Parathyroid adenoma (tissue), 2 donors: ENCODE measurements around the gene NDUFA8.

Experiments
- H2AFZ ChIP-seq: fragments of 300-600 bp; sonication (generic); one replicate; pipeline ENCODE4 v1.7.0; 2017; ENCODE audit warnings: antibody characterized with exemption, mild to moderate bottlenecking
- H3K27ac ChIP-seq: fragments of 300-600 bp; sonication (generic); one replicate; pipeline ENCODE4 v1.7.0; 2017
- H3K27me3 ChIP-seq: fragments of 300-600 bp; sonication (generic); one replicate; pipeline ENCODE4 v1.7.0; 2017; ENCODE audit warnings: low read length; ENCODE audit not compliant: control insufficient read depth, insufficient read depth
- H3K36me3 ChIP-seq: fragments of 300-600 bp; sonication (generic); one replicate; pipeline ENCODE4 v1.7.0; 2017; ENCODE audit warnings: low read length; ENCODE audit not compliant: control insufficient read depth, insufficient read depth
- H3K4me1 ChIP-seq: fragments of 300-600 bp; sonication (generic); one replicate; pipeline ENCODE4 v1.7.0; 2017; ENCODE audit warnings: control low read depth
- H3K4me2 ChIP-seq: fragments of 300-600 bp; sonication (generic); one replicate; pipeline ENCODE4 v1.7.0; 2017; ENCODE audit warnings: low read length
- H3K4me3 ChIP-seq: fragments of 300-600 bp; sonication (generic); one replicate; pipeline ENCODE4 v1.7.0; 2017; ENCODE audit warnings: low read depth, low read length
- H3K79me2 ChIP-seq: fragments of 300-600 bp; sonication (generic); one replicate; pipeline ENCODE4 v1.7.0; 2017; ENCODE audit warnings: control low read depth
- H3K9ac ChIP-seq: fragments of 300-600 bp; sonication (generic); one replicate; pipeline ENCODE4 v1.7.0; 2017; ENCODE audit warnings: mild to moderate bottlenecking
- H3K9me3 ChIP-seq: fragments of 300-600 bp; sonication (generic); one replicate; pipeline ENCODE4 v1.7.0; 2017; ENCODE audit warnings: low read length; ENCODE audit not compliant: control insufficient read depth
- TF ChIP-seq, protein P1 (sequence below): fragments of 300-600 bp; sonication (generic); IDR thresholded peaks from one replicate; pipeline ENCODE4 v1.7.0; 2017; ENCODE audit warnings: antibody characterized with exemption, mild to moderate bottlenecking
- donor health status: primary hyperparathyroidism.

NDUFA8 gene

DNA sequence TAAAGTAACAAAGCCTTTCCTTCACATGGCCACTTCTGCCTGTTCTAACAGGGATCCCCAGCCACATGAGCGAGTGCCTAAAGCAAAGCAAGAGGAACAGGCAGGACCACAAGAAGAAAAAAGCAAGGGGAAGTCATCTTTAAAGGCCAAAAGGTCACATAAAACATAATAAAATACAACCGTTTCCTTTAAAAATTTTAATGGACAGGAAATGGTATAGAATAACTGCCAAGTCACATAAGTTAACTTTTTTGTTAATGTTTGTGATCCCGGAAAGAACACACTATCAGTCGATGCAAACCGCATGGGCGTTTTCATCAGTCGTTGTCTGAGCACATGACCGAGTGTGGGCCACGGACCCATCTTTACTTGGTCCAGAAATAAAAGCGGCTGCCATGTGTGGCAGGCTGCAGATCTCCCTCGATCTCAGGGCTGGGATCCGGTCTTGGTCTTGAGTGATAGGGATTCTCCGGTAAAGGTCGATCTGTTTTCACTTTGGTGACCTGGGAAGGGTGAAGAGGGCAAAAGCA is 15.6 kb downstream of the NDUFA8 start:
- H3K79me2 ChIP-seq = no peaks in the 10 kb centered on the region
- no peaks in the 10 kb centered on the region for H3K27me3 ChIP-seq
- H3K9ac ChIP-seq = no peak overlapping the region
- H3K4me3 ChIP-seq = no peak overlapping the region
- no peak overlapping the region for H3K27ac ChIP-seq
- no peak overlapping the region for H2AFZ ChIP-seq
- H3K4me2 ChIP-seq = no peak overlapping the region
- no peaks in the 10 kb centered on the region for H3K9me3 ChIP-seq
- H3K4me1 ChIP-seq = no peaks in the 10 kb centered on the region
- no peaks in the 10 kb centered on the region for H3K36me3 ChIP-seq
- TF ChIP-seq, protein P1, sequence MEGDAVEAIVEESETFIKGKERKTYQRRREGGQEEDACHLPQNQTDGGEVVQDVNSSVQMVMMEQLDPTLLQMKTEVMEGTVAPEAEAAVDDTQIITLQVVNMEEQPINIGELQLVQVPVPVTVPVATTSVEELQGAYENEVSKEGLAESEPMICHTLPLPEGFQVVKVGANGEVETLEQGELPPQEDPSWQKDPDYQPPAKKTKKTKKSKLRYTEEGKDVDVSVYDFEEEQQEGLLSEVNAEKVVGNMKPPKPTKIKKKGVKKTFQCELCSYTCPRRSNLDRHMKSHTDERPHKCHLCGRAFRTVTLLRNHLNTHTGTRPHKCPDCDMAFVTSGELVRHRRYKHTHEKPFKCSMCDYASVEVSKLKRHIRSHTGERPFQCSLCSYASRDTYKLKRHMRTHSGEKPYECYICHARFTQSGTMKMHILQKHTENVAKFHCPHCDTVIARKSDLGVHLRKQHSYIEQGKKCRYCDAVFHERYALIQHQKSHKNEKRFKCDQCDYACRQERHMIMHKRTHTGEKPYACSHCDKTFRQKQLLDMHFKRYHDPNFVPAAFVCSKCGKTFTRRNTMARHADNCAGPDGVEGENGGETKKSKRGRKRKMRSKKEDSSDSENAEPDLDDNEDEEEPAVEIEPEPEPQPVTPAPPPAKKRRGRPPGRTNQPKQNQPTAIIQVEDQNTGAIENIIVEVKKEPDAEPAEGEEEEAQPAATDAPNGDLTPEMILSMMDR = no peak

DNA sequence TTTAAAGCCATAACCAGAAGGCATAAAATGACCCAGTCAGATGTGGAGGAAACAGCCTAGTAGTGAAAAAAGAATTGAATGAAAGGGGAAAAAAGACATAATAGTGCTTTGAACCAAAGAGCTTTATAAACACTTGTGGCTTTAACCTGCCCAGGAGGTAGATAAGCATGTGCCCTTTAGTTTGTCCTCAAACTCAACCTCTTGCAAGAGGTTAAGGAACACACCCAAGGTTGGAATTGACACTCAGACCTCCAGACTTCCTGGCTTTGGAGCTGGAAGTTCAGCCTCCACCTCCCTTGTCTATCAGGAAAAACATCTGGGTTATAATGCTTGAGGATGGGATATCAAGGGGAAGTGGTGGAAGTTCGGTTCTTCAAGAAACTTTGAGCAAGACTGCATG is 16.3 kb downstream of the NDUFA8 start:
- H3K79me2 ChIP-seq = no peaks in the 10 kb centered on the region
- H3K9me3 ChIP-seq = no peaks in the 10 kb centered on the region
- TF ChIP-seq, protein P1 = no peak
- no peak overlapping the region for H3K27ac ChIP-seq
- no peaks in the 10 kb centered on the region for H3K27me3 ChIP-seq
- no peak overlapping the region for H2AFZ ChIP-seq
- no peak overlapping the region for H3K9ac ChIP-seq
- no peak overlapping the region for H3K4me3 ChIP-seq
- no peak overlapping the region for H3K4me2 ChIP-seq
- no peaks in the 10 kb centered on the region for H3K4me1 ChIP-seq
- H3K36me3 ChIP-seq = no peaks in the 10 kb centered on the region

DNA sequence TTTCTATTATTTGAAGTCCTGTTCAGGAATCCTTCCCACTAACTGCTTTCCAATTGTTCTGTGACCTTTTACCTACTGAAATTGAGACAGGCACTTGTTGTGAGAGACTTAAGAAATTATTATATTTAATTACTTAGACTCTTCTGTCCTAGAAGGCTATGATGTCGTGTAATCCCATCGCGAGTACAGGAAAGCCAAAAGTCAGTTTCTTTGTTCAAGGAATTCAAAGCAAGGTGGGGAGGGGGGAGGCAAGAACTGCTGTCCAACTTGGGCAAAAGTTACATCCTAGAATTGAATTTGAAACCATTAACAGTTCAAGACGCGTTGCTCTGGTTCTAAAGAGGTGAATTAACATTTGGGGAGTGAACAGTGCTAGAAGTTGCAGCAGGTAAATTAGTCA is 17.9 kb downstream of the NDUFA8 start:
- H3K9ac ChIP-seq = no peak overlapping the region

DNA sequence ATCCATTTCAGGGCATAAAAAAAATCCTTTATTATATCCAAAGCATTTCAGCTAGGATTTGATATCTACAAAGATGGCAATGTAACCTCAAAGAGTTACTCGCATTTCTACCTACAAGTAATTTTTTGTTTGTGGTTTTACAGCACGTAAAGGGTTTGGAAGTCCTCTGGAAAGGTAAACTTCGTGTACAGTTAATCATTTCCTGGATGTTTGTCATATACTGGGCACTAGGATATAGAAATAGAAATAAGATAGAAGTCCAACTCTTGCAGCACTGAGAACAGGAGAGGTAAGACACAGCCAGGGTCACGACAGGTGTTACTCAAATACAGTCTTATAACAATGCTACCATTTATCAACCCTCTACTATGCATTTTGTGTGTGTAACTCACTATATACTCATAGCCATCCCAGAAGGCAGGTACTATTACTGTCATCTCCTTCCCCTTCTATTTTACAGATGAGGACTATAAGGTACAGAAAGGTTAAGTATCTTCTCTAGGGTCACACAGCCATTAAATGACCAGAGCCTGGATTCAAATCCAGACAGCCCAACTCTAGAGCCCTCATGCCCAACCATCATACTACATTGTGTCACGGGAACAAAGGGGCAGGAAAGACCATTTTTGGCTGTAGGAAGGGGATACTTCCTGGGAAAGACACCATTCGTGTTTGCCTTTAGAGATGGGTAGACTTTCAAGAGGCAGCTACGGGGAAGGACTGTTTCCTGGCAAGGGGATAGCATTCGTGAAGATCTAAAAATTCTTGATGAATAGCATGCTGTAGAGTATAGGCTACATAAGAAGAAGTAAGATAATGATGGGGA is 19.0 kb downstream of the NDUFA8 start:
- Histone ChIP-seq H3K36me3 (no peaks in the 10 kb centered on the region), H3K27ac (peak overlapping the region; percentile 4), H2AFZ (no peak overlapping the region), H3K27me3 (no peaks in the 10 kb centered on the region), H3K4me3 (no peak overlapping the region), H3K4me1 (no peaks in the 10 kb centered on the region), H3K4me2 (no peak overlapping the region), H3K9ac (no peak overlapping the region), H3K9me3 (no peaks in the 10 kb centered on the region), H3K79me2 (no peaks in the 10 kb centered on the region)
- TF ChIP-seq, protein P1 = no peak

More for the DNA sequence above, 17.9 kb downstream of the NDUFA8 start:
- H3K4me3 ChIP-seq = no peak overlapping the region
- H3K4me1 ChIP-seq = no peaks in the 10 kb centered on the region
- no peak overlapping the region for H2AFZ ChIP-seq
- H3K27ac ChIP-seq = no peak overlapping the region
- H3K79me2 ChIP-seq = no peaks in the 10 kb centered on the region
- H3K9me3 ChIP-seq = no peaks in the 10 kb centered on the region
- no peak overlapping the region for H3K4me2 ChIP-seq
- no peaks in the 10 kb centered on the region for H3K27me3 ChIP-seq
- TF ChIP-seq, protein P1 = no peak
- H3K36me3 ChIP-seq = no peaks in the 10 kb centered on the region
